Loucy (cell line): ENCODE results near the gene EPN1.
"Not testable (repeated sequence)": the region's sequence is repeated elsewhere in the genome, so short reads cannot be mapped to it uniquely, and the experiment has no call there.

ENCODE experiments used
- H2AFZ ChIP-seq: fragments of 200-600 bp; sonication (generic); 2 replicates; pipeline ENCODE4 v1.6.0; 2016; ENCODE audit warnings: antibody characterized with exemption, mild to moderate bottlenecking, low read length, moderate library complexity
- H3F3A ChIP-seq: fragments of 200-600 bp; 2 replicates; pipeline ENCODE4 v1.6.0; 2016; ENCODE audit warnings: antibody characterized with exemption, low read depth, mild to moderate bottlenecking
- H3K27me3 ChIP-seq: fragments of 200-600 bp; sonication (generic); 2 replicates; pipeline ENCODE4 v1.6.1; 2014; ENCODE audit warnings: low read length, mild to moderate bottlenecking; ENCODE audit not compliant: insufficient read depth, poor library complexity, severe bottlenecking
- H3K36me3 ChIP-seq: fragments of 200-600 bp; sonication (generic); 2 replicates; pipeline ENCODE4 v1.6.1; 2016; ENCODE audit warnings: low read length; ENCODE audit not compliant: insufficient read depth
- H3K4me1 ChIP-seq: fragments of 200-600 bp; sonication (generic); 2 replicates; pipeline ENCODE4 v1.5.1; 2014; ENCODE audit warnings: low read length, mild to moderate bottlenecking; ENCODE audit not compliant: insufficient read depth, poor library complexity, severe bottlenecking
- H3K4me2 ChIP-seq: fragments of 200-600 bp; sonication (generic); 2 replicates; pipeline ENCODE4 v1.6.0; 2014; ENCODE audit warnings: antibody characterized with exemption, low read length, low read depth, mild to moderate bottlenecking; ENCODE audit not compliant: poor library complexity, severe bottlenecking
- H3K4me3 ChIP-seq: fragments of 200-600 bp; sonication (generic); 2 replicates; pipeline ENCODE4 v1.5.1; 2014; ENCODE audit warnings: low read length, mild to moderate bottlenecking, mixed read lengths; ENCODE audit not compliant: poor library complexity, severe bottlenecking
- H3K79me2 ChIP-seq: fragments of 200-600 bp; sonication (generic); 2 replicates; pipeline ENCODE4 v1.6.1; 2014; ENCODE audit warnings: low read length; ENCODE audit not compliant: insufficient read depth
- H3K9ac ChIP-seq: fragments of 200-600 bp; sonication (generic); 2 replicates; pipeline ENCODE4 v1.6.0; 2014; ENCODE audit warnings: mild to moderate bottlenecking, low read depth, low read length, moderate library complexity; ENCODE audit not compliant: poor library complexity, severe bottlenecking
- H3K9me2 ChIP-seq: fragments of 200-600 bp; sonication (generic); replicated peaks from 2 replicates; pipeline ENCODE4 v1.6.1; 2016; ENCODE audit warnings: low read depth, low read length, mixed read lengths
- H3K9me3 ChIP-seq: fragments of 200-600 bp; sonication (generic); 2 replicates; pipeline ENCODE4 v1.6.1; 2014; ENCODE audit warnings: mild to moderate bottlenecking, antibody characterized with exemption, low read length, low read depth; ENCODE audit not compliant: insufficient read depth
- H4K20me1 ChIP-seq: fragments of 200-600 bp; sonication (generic); 2 replicates; pipeline ENCODE4 v1.6.0; 2014; ENCODE audit warnings: antibody characterized with exemption, low read length, mild to moderate bottlenecking; ENCODE audit not compliant: insufficient read depth, poor library complexity, severe bottlenecking
- CTCF ChIP-seq: fragments of 200-600 bp; sonication (generic); conservative IDR thresholded peaks from 2 replicates; pipeline ENCODE4 v1.5.1; 2014; ENCODE audit warnings: mild to moderate bottlenecking, antibody characterized with exemption, low read length
- EZH2phosphoT487 ChIP-seq: fragments of 200-600 bp; IDR thresholded peaks from 2 replicates; pipeline ENCODE4 v1.6.1; 2018; ENCODE audit warnings: antibody characterized with exemption, mild to moderate bottlenecking, moderate library complexity, borderline replicate concordance

The EPN1 gene

GRCh38 chr19:55720214-55720746 is 45.3 kb downstream of the EPN1 start:
- Histone ChIP-seq H3F3A (no peaks in the 10 kb centered on the region), H4K20me1 (no peaks in the 10 kb centered on the region), H3K4me2 (no peak overlapping the region), H3K9me3 (peaks cover 8% of the 10 kb centered on the region; the same call in 1 of the 2 replicates), H3K9ac (no peak overlapping the region), H3K36me3 (no peaks in the 10 kb centered on the region), H3K4me1 (no peaks in the 10 kb centered on the region), H3K79me2 (no peaks in the 10 kb centered on the region), H2AFZ (no peak overlapping the region), H3K4me3 (no peak overlapping the region), H3K9me2 (no peaks in the 10 kb centered on the region), H3K27me3 (no peaks in the 10 kb centered on the region)
- TF ChIP-seq CTCF (no peak), EZH2phosphoT487 (no peak)

GRCh38 chr19:55720801-55721200 is 45.8 kb downstream of the EPN1 start:
- Histone ChIP-seq H3K4me2 (no peak overlapping the region), H3K9ac (no peak overlapping the region), H3K36me3 (no peaks in the 10 kb centered on the region), H3K4me1 (no peaks in the 10 kb centered on the region), H3K79me2 (no peaks in the 10 kb centered on the region), H4K20me1 (no peaks in the 10 kb centered on the region), H3K4me3 (no peak overlapping the region), H3F3A (no peaks in the 10 kb centered on the region), H2AFZ (no peak overlapping the region), H3K27me3 (no peaks in the 10 kb centered on the region), H3K9me3 (peaks cover 8% of the 10 kb centered on the region; the same call in 1 of the 2 replicates), H3K9me2 (no peaks in the 10 kb centered on the region)
- TF ChIP-seq CTCF: no peak
- TF ChIP-seq EZH2phosphoT487: no peak

- no peak overlapping the region for H3K9ac ChIP-seq
- no peaks in the 10 kb centered on the region for H3K9me2 ChIP-seq
- no peaks in the 10 kb centered on the region for H3K4me1 ChIP-seq
- no peaks in the 10 kb centered on the region for H3K27me3 ChIP-seq
- H3F3A ChIP-seq: no peaks in the 10 kb centered on the region
- no peaks in the 10 kb centered on the region for H3K79me2 ChIP-seq
- TF ChIP-seq CTCF (no peak), EZH2phosphoT487 (no peak)
- H3K4me3 ChIP-seq: no peak overlapping the region
- H3K9me3 ChIP-seq: peaks cover 8% of the 10 kb centered on the region; the same call in 1 of the 2 replicates
- H4K20me1 ChIP-seq: no peaks in the 10 kb centered on the region
- H3K36me3 ChIP-seq: no peaks in the 10 kb centered on the region
- H3K4me2 ChIP-seq: no peak overlapping the region
- H2AFZ ChIP-seq: no peak overlapping the region
These were observed 48.5 kb downstream of the EPN1 start for GRCh38 chr19:55723491-55723890.

- not testable (repeated sequence) for H3F3A ChIP-seq, H4K20me1 ChIP-seq, H3K9me2 ChIP-seq, H3K27me3 ChIP-seq, H3K9me3 ChIP-seq, H3K9ac ChIP-seq, H3K4me1 ChIP-seq, H3K79me2 ChIP-seq, H2AFZ ChIP-seq, H3K4me3 ChIP-seq, H3K4me2 ChIP-seq, H3K36me3 ChIP-seq
These were observed 55.4 kb downstream of the EPN1 start for GRCh38 chr19:55730378-55730777.
